HG03460 (cell line): Measurements from ENCODE around the gene OR1L8.

Experiments used
- ATAC-seq: cut with Tn5 transposase; IDR thresholded peaks from one replicate; pipeline ENCODE4 v1.9.1; 2021; ENCODE audit not compliant: unreplicated experiment

Gene OR1L8

GRCh38 chr9:122518841-122519240 is 64.3 kb downstream of the OR1L8 start, which contains the start of gene OR1J4:
Gene OR1J4 (plus strand): TSS chr9:122519141. CDS start chr9:122519141, 0 bp downstream.
- no peak for ATAC-seq

DNA sequence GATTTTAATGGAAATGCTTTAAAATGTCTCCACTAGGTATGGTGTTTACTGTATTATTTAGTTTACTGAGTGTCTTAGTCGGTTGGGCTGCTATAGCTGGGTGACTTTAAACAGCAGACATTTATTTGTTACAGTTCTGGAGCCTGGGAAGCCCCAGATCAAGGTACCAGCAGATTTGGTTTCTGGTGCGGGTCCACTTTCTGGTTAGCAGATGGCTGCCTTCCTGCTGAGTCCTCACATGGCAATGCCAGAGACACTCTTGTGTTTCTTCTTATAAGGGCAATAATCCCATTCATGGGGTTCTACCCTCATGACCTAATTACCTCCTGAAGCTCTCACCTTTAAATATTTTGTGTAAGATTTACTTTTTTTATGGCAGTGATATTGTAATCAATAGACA is 65.0 kb downstream of the OR1L8 start:
- no peak for ATAC-seq
